GM23338 (cell line): ENCODE data around the gene PTPN6.

Source experiments
- CREB1 ChIP-seq: fragments of 250-450 bp; sonication (Bioruptor Pico); IDR thresholded peaks from 2 replicates; pipeline ENCODE4 v1.5.0; 2020; ENCODE audit warnings: low read depth, mild to moderate bottlenecking, moderate library complexity
- EZH2 ChIP-seq: fragments of 200-600 bp; sonication (generic); IDR thresholded peaks from one replicate; pipeline ENCODE4 v1.8.0; 2017; ENCODE audit warnings: antibody characterized with exemption, mild to moderate bottlenecking, low read depth; ENCODE audit not compliant: unreplicated experiment
- EZH2phosphoT487 ChIP-seq: fragments of 200-600 bp; sonication (generic); IDR thresholded peaks from one replicate; pipeline ENCODE4 v1.8.1; 2018; ENCODE audit warnings: antibody characterized with exemption; ENCODE audit not compliant: unreplicated experiment
- JUNB ChIP-seq: IDR thresholded peaks from one replicate; pipeline ENCODE4 v1.6.1; 2016; ENCODE audit warnings: antibody characterized with exemption; ENCODE audit not compliant: unreplicated experiment
- POLR2AphosphoS5 ChIP-seq: IDR thresholded peaks from 2 replicates; pipeline ENCODE4 v1.6.1; 2016; ENCODE audit warnings: antibody characterized with exemption, low read depth
- TF ChIP-seq, protein P1 (sequence below), 2 experiments: fragments of 200-600 bp in 1 of 2; sonication (generic) in 1 of 2; conservative IDR thresholded peaks; 2 replicates each; pipeline versions ENCODE4 v1.5.1 to v1.6.1; 2016 to 2017; ENCODE audit warnings: antibody characterized with exemption in 2 of 2, low read depth in 2 of 2, mild to moderate bottlenecking in 2 of 2, moderate library complexity in 1 of 2
- TF ChIP-seq, protein P2 (sequence below): fragments of 250-450 bp; sonication (Bioruptor Pico); IDR thresholded peaks from 2 replicates; pipeline ENCODE4 v1.5.0; 2020; ENCODE audit warnings: mild to moderate bottlenecking, moderate library complexity
- TF ChIP-seq, protein P3 (sequence below): IDR thresholded peaks from one replicate; pipeline ENCODE4 v1.6.1; 2018; ENCODE audit warnings: antibody characterized with exemption; ENCODE audit not compliant: unreplicated experiment

DNA sequence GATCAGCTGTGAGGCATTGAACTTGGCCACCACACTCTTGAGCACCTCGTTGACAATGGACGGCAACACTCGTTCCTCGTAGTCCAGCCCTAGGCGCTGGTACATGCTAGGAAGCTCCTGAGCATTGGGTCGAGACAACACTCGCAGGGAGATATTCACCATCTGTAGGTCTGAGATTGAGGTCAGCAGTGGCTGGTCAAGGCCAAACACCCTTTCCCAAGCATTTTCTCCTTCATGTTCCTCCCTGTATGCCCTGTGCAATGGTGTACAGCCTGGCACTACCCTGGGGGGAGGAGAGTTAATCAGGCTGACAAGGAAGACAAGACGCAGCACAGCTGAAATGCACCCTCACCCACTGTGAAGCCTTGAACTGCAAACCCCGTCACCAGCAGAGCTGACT lies 17.3 kb downstream of the PTPN6 start:
- TF ChIP-seq, protein P1, sequence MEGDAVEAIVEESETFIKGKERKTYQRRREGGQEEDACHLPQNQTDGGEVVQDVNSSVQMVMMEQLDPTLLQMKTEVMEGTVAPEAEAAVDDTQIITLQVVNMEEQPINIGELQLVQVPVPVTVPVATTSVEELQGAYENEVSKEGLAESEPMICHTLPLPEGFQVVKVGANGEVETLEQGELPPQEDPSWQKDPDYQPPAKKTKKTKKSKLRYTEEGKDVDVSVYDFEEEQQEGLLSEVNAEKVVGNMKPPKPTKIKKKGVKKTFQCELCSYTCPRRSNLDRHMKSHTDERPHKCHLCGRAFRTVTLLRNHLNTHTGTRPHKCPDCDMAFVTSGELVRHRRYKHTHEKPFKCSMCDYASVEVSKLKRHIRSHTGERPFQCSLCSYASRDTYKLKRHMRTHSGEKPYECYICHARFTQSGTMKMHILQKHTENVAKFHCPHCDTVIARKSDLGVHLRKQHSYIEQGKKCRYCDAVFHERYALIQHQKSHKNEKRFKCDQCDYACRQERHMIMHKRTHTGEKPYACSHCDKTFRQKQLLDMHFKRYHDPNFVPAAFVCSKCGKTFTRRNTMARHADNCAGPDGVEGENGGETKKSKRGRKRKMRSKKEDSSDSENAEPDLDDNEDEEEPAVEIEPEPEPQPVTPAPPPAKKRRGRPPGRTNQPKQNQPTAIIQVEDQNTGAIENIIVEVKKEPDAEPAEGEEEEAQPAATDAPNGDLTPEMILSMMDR (conservative IDR thresholded peaks at IDR 0.05; ENCODE audit: low read depth in 2 of 2), result no peak
- TF ChIP-seq POLR2AphosphoS5, result no peak
- no peak for TF ChIP-seq EZH2phosphoT487
- no peak for TF ChIP-seq EZH2
- TF ChIP-seq CREB1 (CRISPR knock-in tag), result no peak
- TF ChIP-seq, protein P2, sequence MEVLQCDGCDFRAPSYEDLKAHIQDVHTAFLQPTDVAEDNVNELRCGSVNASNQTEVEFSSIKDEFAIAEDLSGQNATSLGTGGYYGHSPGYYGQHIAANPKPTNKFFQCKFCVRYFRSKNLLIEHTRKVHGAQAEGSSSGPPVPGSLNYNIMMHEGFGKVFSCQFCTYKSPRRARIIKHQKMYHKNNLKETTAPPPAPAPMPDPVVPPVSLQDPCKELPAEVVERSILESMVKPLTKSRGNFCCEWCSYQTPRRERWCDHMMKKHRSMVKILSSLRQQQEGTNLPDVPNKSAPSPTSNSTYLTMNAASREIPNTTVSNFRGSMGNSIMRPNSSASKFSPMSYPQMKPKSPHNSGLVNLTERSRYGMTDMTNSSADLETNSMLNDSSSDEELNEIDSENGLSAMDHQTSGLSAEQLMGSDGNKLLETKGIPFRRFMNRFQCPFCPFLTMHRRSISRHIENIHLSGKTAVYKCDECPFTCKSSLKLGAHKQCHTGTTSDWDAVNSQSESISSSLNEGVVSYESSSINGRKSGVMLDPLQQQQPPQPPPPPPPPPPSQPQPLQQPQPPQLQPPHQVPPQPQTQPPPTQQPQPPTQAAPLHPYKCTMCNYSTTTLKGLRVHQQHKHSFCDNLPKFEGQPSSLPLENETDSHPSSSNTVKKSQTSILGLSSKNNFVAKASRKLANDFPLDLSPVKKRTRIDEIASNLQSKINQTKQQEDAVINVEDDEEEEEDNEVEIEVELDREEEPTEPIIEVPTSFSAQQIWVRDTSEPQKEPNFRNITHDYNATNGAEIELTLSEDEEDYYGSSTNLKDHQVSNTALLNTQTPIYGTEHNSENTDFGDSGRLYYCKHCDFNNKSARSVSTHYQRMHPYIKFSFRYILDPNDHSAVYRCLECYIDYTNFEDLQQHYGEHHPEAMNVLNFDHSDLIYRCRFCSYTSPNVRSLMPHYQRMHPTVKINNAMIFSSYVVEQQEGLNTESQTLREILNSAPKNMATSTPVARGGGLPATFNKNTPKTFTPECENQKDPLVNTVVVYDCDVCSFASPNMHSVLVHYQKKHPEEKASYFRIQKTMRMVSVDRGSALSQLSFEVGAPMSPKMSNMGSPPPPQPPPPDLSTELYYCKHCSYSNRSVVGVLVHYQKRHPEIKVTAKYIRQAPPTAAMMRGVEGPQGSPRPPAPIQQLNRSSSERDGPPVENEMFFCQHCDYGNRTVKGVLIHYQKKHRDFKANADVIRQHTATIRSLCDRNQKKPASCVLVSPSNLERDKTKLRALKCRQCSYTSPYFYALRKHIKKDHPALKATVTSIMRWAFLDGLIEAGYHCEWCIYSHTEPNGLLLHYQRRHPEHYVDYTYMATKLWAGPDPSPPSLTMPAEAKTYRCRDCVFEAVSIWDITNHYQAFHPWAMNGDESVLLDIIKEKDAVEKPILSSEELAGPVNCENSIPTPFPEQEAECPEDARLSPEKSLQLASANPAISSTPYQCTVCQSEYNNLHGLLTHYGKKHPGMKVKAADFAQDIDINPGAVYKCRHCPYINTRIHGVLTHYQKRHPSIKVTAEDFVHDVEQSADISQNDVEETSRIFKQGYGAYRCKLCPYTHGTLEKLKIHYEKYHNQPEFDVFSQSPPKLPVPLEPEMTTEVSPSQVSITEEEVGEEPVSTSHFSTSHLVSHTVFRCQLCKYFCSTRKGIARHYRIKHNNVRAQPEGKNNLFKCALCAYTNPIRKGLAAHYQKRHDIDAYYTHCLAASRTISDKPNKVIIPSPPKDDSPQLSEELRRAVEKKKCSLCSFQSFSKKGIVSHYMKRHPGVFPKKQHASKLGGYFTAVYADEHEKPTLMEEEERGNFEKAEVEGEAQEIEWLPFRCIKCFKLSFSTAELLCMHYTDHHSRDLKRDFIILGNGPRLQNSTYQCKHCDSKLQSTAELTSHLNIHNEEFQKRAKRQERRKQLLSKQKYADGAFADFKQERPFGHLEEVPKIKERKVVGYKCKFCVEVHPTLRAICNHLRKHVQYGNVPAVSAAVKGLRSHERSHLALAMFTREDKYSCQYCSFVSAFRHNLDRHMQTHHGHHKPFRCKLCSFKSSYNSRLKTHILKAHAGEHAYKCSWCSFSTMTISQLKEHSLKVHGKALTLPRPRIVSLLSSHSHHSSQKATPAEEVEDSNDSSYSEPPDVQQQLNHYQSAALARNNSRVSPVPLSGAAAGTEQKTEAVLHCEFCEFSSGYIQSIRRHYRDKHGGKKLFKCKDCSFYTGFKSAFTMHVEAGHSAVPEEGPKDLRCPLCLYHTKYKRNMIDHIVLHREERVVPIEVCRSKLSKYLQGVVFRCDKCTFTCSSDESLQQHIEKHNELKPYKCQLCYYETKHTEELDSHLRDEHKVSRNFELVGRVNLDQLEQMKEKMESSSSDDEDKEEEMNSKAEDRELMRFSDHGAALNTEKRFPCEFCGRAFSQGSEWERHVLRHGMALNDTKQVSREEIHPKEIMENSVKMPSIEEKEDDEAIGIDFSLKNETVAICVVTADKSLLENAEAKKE (CRISPR knock-in tag), result no peak
- TF ChIP-seq, protein P3, sequence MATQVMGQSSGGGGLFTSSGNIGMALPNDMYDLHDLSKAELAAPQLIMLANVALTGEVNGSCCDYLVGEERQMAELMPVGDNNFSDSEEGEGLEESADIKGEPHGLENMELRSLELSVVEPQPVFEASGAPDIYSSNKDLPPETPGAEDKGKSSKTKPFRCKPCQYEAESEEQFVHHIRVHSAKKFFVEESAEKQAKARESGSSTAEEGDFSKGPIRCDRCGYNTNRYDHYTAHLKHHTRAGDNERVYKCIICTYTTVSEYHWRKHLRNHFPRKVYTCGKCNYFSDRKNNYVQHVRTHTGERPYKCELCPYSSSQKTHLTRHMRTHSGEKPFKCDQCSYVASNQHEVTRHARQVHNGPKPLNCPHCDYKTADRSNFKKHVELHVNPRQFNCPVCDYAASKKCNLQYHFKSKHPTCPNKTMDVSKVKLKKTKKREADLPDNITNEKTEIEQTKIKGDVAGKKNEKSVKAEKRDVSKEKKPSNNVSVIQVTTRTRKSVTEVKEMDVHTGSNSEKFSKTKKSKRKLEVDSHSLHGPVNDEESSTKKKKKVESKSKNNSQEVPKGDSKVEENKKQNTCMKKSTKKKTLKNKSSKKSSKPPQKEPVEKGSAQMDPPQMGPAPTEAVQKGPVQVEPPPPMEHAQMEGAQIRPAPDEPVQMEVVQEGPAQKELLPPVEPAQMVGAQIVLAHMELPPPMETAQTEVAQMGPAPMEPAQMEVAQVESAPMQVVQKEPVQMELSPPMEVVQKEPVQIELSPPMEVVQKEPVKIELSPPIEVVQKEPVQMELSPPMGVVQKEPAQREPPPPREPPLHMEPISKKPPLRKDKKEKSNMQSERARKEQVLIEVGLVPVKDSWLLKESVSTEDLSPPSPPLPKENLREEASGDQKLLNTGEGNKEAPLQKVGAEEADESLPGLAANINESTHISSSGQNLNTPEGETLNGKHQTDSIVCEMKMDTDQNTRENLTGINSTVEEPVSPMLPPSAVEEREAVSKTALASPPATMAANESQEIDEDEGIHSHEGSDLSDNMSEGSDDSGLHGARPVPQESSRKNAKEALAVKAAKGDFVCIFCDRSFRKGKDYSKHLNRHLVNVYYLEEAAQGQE, result no peak
- TF ChIP-seq JUNB, result no peak
